SK-N-SH (cell line): ENCODE data around the gene ATP2B3. TPM values are rescaled to one million over a fixed set of nuclear protein-coding genes. Genes with fewer than 3 reads are reported as not detected.
"Not testable (repeated sequence)": the region's sequence is repeated elsewhere in the genome, so short reads cannot be mapped to it uniquely, and the experiment has no call there.

Experiments used
- CTCF ChIA-PET: fragments of 300-600, 350-600 bp; formaldehyde crosslinking; extraction: SDS; loops from one replicate; lab custom pipeline; 2021; lab: Yijun Ruan, JAX
- POLR2A ChIA-PET: fragments of 350-600 bp; sonication (Branson Sonifier 250); formaldehyde crosslinking; extraction: SDS; loops from one replicate; lab custom pipeline; 2020; ENCODE audit warnings: antibody characterized with exemption, inconsistent platforms; lab: Yijun Ruan, JAX
- DNase-seq: peaks from one replicate; pipeline ENCODE4 v3.0.0; 2012
- H2AFZ ChIP-seq: fragments of 200-600 bp; sonication (generic); 2 replicates; pipeline ENCODE4 v1.8.1; 2016; ENCODE audit warnings: antibody characterized with exemption, mild to moderate bottlenecking, low read depth
- H3F3A ChIP-seq: fragments of 200-600 bp; sonication (generic); replicated peaks from 2 replicates; pipeline ENCODE3; 2016; ENCODE audit warnings: antibody characterized with exemption, mild to moderate bottlenecking; ENCODE audit not compliant: insufficient read depth
- H3K27ac ChIP-seq, 2 experiments: fragments of 200-500 bp in 1 of 2; fragments of 200-600 bp in 1 of 2; sonication (Bioruptor generic) in 1 of 2; sonication (generic), shearing (Covaris generic) in 1 of 2; 2 replicates each; pipeline versions ENCODE4 v1.5.1 to v1.6.1; 2014 to 2016; ENCODE audit warnings: low read depth in 2 of 2, inconsistent platforms in 1 of 2, low read length in 1 of 2, mild to moderate bottlenecking in 1 of 2, mixed read lengths in 1 of 2
- H3K27me3 ChIP-seq: fragments of 200-600 bp; sonication (generic), shearing (Covaris generic); 2 replicates; pipeline ENCODE4 v1.6.1; 2016; ENCODE audit warnings: mixed run types; ENCODE audit not compliant: insufficient read depth
- H3K36me3 ChIP-seq, 2 experiments: fragments of 200-500 bp in 1 of 2; fragments of 200-600 bp in 1 of 2; sonication (Bioruptor generic) in 1 of 2; sonication (generic) in 1 of 2; replicated peaks in 1 of 2; 2 replicates each; pipeline versions ENCODE3 to v1.5.1; 2014 to 2016; ENCODE audit warnings: low read length in 1 of 2, mild to moderate bottlenecking in 1 of 2; ENCODE audit not compliant: insufficient read depth in 2 of 2, control insufficient read depth in 1 of 2
- H3K4me1 ChIP-seq, 2 experiments: fragments of 200-500 bp in 1 of 2; fragments of 200-600 bp in 1 of 2; sonication (Bioruptor generic) in 1 of 2; sonication (generic), shearing (Covaris generic) in 1 of 2; 2 replicates each; pipeline versions ENCODE4 v1.5.1 to v1.6.1; 2014 to 2016; ENCODE audit warnings: low read depth in 1 of 2, low read length in 1 of 2, mixed run types in 1 of 2; ENCODE audit not compliant: insufficient read depth in 2 of 2, control insufficient read depth in 1 of 2
- H3K4me2 ChIP-seq: fragments of 200-600 bp; sonication (generic), shearing (Covaris generic); 2 replicates; pipeline ENCODE4 v1.6.1; 2017; ENCODE audit warnings: mixed run types
- H3K4me3 ChIP-seq, 2 experiments: fragments of 200-500 bp in 1 of 2; fragments of 200-600 bp in 1 of 2; sonication (Bioruptor generic) in 1 of 2; sonication (generic), shearing (Covaris generic) in 1 of 2; 2 replicates each; pipeline versions ENCODE4 v1.5.1 to v1.8.1; 2014 to 2016; ENCODE audit warnings: low read depth in 2 of 2, inconsistent platforms in 1 of 2, low read length in 1 of 2, mild to moderate bottlenecking in 1 of 2, mixed read lengths in 1 of 2, moderate library complexity in 1 of 2
- H3K79me2 ChIP-seq: fragments of 200-600 bp; sonication (generic); 2 replicates; pipeline ENCODE4 v1.8.1; 2017; ENCODE audit warnings: mild to moderate bottlenecking; ENCODE audit not compliant: insufficient read depth
- H3K9ac ChIP-seq: fragments of 200-600 bp; sonication (generic); 2 replicates; pipeline ENCODE4 v1.6.1; 2017; ENCODE audit warnings: mixed run types
- H3K9me2 ChIP-seq: fragments of 200-600 bp; sonication (generic); 2 replicates; pipeline ENCODE4 v1.6.1; 2017; ENCODE audit warnings: mixed run types
- H3K9me3 ChIP-seq: fragments of 200-600 bp; sonication (generic); 2 replicates; pipeline ENCODE4 v1.6.1; 2017; ENCODE audit warnings: mixed run types, mild to moderate bottlenecking, moderate library complexity
- H4K20me1 ChIP-seq: fragments of 200-600 bp; sonication (generic); 2 replicates; pipeline ENCODE4 v1.6.1; 2017; ENCODE audit warnings: mild to moderate bottlenecking, mixed run types; ENCODE audit not compliant: insufficient read depth
- FOXM1 ChIP-seq: IDR thresholded peaks from 2 replicates; pipeline ENCODE4 v1.4.0; 2012; ENCODE audit warnings: low read depth, mild to moderate bottlenecking
- GABPA ChIP-seq: IDR thresholded peaks from 2 replicates; pipeline ENCODE4 v1.4.0; 2012; ENCODE audit warnings: low read depth, mild to moderate bottlenecking
- MEF2A ChIP-seq: IDR thresholded peaks from 2 replicates; pipeline ENCODE4 v1.4.0; 2012; ENCODE audit warnings: low read depth, borderline replicate concordance
- NFIC ChIP-seq: IDR thresholded peaks from 2 replicates; pipeline ENCODE4 v1.4.0; 2012; ENCODE audit warnings: borderline replicate concordance
- NRF1 ChIP-seq: IDR thresholded peaks from 2 replicates; pipeline ENCODE4 v1.6.1; 2012; ENCODE audit warnings: low read depth, mild to moderate bottlenecking, low read length
- RCOR1 ChIP-seq: fragments of 150-350 bp; IDR thresholded peaks from 2 replicates; pipeline ENCODE4 v1.6.1; 2017; ENCODE audit warnings: antibody characterized with exemption, low read length
- RFX5 ChIP-seq: IDR thresholded peaks from 2 replicates; pipeline ENCODE4 v1.6.1; 2012; ENCODE audit warnings: mild to moderate bottlenecking, improper control_type of control experiment, low read length
- RXRA ChIP-seq: IDR thresholded peaks from 2 replicates; pipeline ENCODE4 v1.4.0; 2012; ENCODE audit warnings: low read depth, mild to moderate bottlenecking, borderline replicate concordance
- SIN3A ChIP-seq: IDR thresholded peaks from 2 replicates; pipeline ENCODE4 v1.6.1; 2012; ENCODE audit warnings: low read depth, mild to moderate bottlenecking, low read length, moderate library complexity, borderline replicate concordance
- SMC3 ChIP-seq: IDR thresholded peaks from 2 replicates; pipeline ENCODE4 v1.6.1; 2012; ENCODE audit warnings: low read depth, low read length, improper control_type of control experiment
- TAF1 ChIP-seq: IDR thresholded peaks from 2 replicates; pipeline ENCODE4 v1.6.1; 2012; ENCODE audit warnings: low read depth, mild to moderate bottlenecking, low read length, moderate library complexity, borderline replicate concordance
- TCF12 ChIP-seq: IDR thresholded peaks from 2 replicates; pipeline ENCODE4 v1.4.0; 2012
- WGBS: methylation state at CpG from one replicate; pipeline ENCODE4 v1.1.6; 2017; ENCODE audit warnings: low lambda C conversion rate; 5-methylcytosine and 5-hydroxymethylcytosine counted together
- polyA plus RNA-seq, 3 experiments: library from polyadenylated mRNA; depleted of rRNA; stranded (reverse); fragments of >200 nt; gene quantifications; 2 replicates each; pipeline ENCODE4 v1.2.3, GENCODE V29; 2012
- TF ChIP-seq, protein P1 (sequence below): IDR thresholded peaks from 2 replicates; pipeline ENCODE4 v1.4.0; 2012; ENCODE audit warnings: low read depth, borderline replicate concordance
- TF ChIP-seq, protein P2 (sequence below): IDR thresholded peaks from 2 replicates; pipeline ENCODE4 v1.6.1; 2012; ENCODE audit warnings: mild to moderate bottlenecking, low read depth, low read length, moderate library complexity

ATP2B3 gene
- polyA plus RNA-seq, 1 of the 3 experiments (the other 2 are of a cell fraction): 0.16 TPM

DNA sequence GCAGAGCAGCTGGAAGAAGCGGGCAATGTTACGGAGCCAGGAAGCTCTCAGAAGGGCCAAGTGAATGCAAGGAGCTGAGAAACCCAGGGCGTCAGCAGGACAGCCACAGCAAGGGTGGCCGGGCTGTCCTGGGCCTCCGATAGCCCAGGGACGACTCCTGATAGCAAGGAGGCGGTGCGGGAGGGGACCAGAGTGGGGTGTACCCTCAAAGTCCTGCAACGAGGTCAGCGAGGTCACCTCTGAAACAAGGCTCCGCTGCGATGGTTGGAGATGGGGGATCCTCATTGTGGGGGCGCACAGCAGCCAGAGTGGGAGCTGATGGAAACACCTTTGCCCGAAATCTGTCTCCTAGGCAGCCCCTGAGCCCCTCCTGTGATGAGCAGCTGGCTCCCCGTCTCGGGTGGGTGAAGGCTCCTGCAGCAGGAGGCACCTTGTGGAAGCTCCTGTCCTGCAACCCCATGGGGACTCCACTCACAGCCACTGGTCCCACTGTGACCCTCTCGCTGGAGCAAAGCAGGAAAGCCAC is 85.8 kb downstream of the ATP2B3 start:
- Histone ChIP-seq H3K9me2 (no peaks in the 10 kb centered on the region), H3K27ac (no peak overlapping the region), H2AFZ (no peak overlapping the region), H3K36me3 (no peaks in the 10 kb centered on the region), H4K20me1 (no peaks in the 10 kb centered on the region), H3K79me2 (peaks cover 3% of the 10 kb centered on the region; the same call in 1 of the 2 replicates), H3K4me2 (no peak overlapping the region), H3F3A (no peaks in the 10 kb centered on the region)
- DNase-seq: no peak
- 68% methylated on average over 13 of the region's 17 CpGs for WGBS
- TF ChIP-seq RFX5 (no peak), TCF12 (no peak), NFIC (no peak)
- TF ChIP-seq, all 33 proteins: peak for 0
- Histone ChIP-seq H3K9ac (no peak overlapping the region), H3K27me3 (peaks cover 15% of the 10 kb centered on the region), H3K4me3 (no peak overlapping the region), H3K9me3 (no peaks in the 10 kb centered on the region), H3K4me1 (peaks cover 0 to 5% of the 10 kb centered on the region in 2 experiments; a peak in 1 of 4 replicates)
- CTCF ChIA-PET: interaction anchor here (0.7 to 13.0 kb wide), 2 partner anchors 41 to 62 kb away, joined by 3 to 128 read pairs; no protein-coding TSS in a partner anchor
- POLR2A ChIA-PET: no interaction called here

DNA sequence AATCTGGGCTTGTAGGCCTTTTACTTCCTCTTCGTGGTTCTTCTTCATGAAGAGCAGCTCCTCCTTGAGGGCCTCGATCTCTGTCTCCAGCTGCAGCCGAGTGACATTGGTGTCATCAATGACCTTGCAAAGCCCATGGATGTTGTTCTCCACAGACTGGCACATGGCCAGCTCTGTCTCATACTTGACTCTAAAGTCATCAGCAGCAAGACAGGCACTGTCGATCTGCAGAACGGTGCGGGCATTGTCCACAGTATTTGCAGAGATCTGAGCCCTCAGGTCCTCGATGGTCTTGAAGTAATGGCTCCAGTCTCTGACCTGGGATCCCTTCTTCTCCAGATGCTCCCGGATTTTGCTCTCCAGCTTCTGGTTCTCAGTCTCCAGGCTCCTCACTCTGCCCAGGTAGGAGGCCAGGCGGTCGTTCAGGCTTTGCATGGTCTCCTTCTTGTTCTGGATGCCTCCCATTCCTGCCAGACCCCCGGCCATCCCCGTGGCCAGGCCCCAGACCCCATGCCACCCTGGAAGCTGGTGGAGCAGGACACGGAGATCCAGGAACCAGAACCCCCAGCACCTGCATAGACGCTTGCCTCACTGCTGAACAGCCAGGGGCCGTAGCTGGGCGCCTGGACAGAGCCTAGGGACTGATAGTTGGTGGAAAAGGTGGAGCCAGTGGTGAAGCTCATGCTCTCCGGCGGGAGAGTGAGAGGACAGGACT is 87.4 kb downstream of the ATP2B3 start:
- peaks cover 13% of the 10 kb centered on the region for H3K27me3 ChIP-seq
- H3K27ac ChIP-seq, POLR2A ChIA-PET, H4K20me1 ChIP-seq, H3K79me2 ChIP-seq, H3F3A ChIP-seq, H3K9me2 ChIP-seq, H3K9me3 ChIP-seq, H3K4me2 ChIP-seq, H3K4me1 ChIP-seq, H2AFZ ChIP-seq, H3K36me3 ChIP-seq, DNase-seq, H3K4me3 ChIP-seq, H3K9ac ChIP-seq: not testable (repeated sequence)
- 27% methylated on average over 15 of the region's 18 CpGs for WGBS
- CTCF ChIA-PET: interaction anchor here (1.2 to 13.0 kb wide), 5 partner anchors 10 to 65 kb away, joined by 3 to 128 read pairs (median 3); no protein-coding TSS in a partner anchor

DNA sequence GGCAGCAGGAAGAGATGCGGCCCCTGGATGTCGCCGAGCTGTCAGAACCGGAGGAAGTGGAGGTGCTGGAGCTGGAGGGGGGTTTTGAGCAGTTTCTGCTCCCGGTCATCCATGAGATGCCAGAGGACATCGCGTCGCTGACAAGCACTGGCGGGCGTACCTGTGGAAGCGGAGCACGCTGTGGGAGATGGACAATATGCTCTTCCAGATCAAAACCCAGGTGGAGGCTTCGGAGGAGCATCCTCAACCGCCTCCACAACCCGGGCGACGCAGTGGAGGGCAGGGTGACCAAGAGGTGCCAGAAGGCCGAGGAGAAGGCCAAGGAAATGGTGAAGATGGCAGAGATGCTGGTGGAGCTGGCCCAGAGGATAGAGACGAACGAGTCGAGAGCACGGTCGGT is 89.1 kb downstream of the ATP2B3 start:
- Histone ChIP-seq H3K79me2 (no peaks in the 10 kb centered on the region), H3K27me3 (peaks cover 26% of the 10 kb centered on the region), H4K20me1 (no peaks in the 10 kb centered on the region), H3K4me1 (peaks cover 0 to 10% of the 10 kb centered on the region in 2 experiments; a peak in 1 of 4 replicates), H2AFZ (no peak overlapping the region), H3K9me2 (no peaks in the 10 kb centered on the region), H3K27ac (no peak overlapping the region), H3K4me2 (no peak overlapping the region), H3K36me3 (no peaks in the 10 kb centered on the region), H3K9ac (no peak overlapping the region), H3K9me3 (no peaks in the 10 kb centered on the region), H3K4me3 (no peak overlapping the region), H3F3A (no peaks in the 10 kb centered on the region)
- CTCF ChIA-PET: interaction anchor here (1.0 to 13.0 kb wide), 4 partner anchors 14 to 60 kb away, joined by 3 to 128 read pairs (median 4); no protein-coding TSS in a partner anchor
- TF ChIP-seq, protein P1, sequence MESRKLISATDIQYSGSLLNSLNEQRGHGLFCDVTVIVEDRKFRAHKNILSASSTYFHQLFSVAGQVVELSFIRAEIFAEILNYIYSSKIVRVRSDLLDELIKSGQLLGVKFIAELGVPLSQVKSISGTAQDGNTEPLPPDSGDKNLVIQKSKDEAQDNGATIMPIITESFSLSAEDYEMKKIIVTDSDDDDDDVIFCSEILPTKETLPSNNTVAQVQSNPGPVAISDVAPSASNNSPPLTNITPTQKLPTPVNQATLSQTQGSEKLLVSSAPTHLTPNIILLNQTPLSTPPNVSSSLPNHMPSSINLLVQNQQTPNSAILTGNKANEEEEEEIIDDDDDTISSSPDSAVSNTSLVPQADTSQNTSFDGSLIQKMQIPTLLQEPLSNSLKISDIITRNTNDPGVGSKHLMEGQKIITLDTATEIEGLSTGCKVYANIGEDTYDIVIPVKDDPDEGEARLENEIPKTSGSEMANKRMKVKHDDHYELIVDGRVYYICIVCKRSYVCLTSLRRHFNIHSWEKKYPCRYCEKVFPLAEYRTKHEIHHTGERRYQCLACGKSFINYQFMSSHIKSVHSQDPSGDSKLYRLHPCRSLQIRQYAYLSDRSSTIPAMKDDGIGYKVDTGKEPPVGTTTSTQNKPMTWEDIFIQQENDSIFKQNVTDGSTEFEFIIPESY: no peak
- TF ChIP-seq, protein P2, sequence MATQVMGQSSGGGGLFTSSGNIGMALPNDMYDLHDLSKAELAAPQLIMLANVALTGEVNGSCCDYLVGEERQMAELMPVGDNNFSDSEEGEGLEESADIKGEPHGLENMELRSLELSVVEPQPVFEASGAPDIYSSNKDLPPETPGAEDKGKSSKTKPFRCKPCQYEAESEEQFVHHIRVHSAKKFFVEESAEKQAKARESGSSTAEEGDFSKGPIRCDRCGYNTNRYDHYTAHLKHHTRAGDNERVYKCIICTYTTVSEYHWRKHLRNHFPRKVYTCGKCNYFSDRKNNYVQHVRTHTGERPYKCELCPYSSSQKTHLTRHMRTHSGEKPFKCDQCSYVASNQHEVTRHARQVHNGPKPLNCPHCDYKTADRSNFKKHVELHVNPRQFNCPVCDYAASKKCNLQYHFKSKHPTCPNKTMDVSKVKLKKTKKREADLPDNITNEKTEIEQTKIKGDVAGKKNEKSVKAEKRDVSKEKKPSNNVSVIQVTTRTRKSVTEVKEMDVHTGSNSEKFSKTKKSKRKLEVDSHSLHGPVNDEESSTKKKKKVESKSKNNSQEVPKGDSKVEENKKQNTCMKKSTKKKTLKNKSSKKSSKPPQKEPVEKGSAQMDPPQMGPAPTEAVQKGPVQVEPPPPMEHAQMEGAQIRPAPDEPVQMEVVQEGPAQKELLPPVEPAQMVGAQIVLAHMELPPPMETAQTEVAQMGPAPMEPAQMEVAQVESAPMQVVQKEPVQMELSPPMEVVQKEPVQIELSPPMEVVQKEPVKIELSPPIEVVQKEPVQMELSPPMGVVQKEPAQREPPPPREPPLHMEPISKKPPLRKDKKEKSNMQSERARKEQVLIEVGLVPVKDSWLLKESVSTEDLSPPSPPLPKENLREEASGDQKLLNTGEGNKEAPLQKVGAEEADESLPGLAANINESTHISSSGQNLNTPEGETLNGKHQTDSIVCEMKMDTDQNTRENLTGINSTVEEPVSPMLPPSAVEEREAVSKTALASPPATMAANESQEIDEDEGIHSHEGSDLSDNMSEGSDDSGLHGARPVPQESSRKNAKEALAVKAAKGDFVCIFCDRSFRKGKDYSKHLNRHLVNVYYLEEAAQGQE: no peak
- no peak for TF ChIP-seq RCOR1
- no peak for TF ChIP-seq SMC3
- TF ChIP-seq TAF1: no peak
- no peak for TF ChIP-seq GABPA
- TF ChIP-seq RXRA: no peak
- TF ChIP-seq FOXM1: no peak
- TF ChIP-seq MEF2A: no peak
- no peak for TF ChIP-seq NRF1
- no peak for TF ChIP-seq SIN3A
- WGBS: 45% methylated on average over 23 of the region's 23 CpGs
- POLR2A ChIA-PET: no interaction called here
- DNase-seq: no peak
